Activated effector memory CD4-positive, alpha-beta T cell treated with Interleukin-2 at 50 U/mL for 16 hours (primary cell): ENCODE measurements around the gene AOX1.
A peak's percentile ranks its signal among the peaks of the same experiment; 100 is the strongest.
"Not testable (repeated sequence)": the region's sequence is repeated elsewhere in the genome, so short reads cannot be mapped to it uniquely, and the experiment has no call there.

Experiments used
- DNase-seq: peaks from one replicate; pipeline ENCODE4 v3.0.0-alpha.2; 2020

The AOX1 gene

DNA sequence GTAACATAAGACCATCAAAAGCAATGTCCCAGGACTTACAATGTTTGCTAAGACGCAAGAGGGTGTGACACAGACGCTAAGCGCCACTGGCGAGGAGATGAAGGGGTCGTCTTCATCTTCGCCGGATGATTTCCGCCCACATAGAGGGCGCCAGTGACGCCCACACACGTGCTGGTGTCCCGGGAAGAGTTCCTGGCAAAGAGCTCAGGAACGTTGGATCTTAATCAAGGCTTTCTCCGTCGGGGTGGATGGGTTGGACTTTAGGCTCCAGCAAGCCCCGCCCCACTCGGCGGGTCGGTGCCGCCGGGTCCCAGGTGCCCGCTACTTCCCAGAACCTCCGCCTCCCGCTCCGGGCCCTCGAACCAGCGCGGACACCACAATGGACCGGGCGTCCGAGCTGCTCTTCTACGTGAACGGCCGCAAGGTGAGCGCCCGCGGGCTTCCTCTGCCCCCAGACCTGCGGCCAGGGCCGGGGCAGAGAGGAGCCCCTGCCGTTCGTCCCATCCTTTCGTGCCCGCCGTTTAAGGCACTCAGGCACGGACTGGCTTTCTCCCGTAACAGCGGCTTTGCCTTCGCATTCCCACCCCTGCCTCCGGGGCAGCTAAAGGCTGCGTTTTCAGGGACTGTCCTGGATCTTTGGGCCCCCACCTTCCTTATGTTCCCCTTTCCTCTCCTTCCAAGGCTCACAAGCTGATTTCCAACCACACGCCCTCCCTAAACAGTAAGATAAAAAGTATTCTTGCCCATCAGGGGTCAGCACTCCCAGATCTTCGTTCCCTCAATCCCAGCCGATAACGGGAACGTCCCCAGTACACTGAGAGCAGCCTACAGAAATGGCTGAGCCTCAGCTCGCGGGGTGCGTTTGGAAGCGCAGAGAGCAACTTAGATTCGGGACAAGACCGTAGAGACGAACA, at the start of gene AOX1:
Gene AOX1 (plus strand): TSS at position 285 of the 914 bp plus-strand sequence. CDS start 95 bp downstream, at position 380.
- DNase-seq, result peak; percentile 10

DNA sequence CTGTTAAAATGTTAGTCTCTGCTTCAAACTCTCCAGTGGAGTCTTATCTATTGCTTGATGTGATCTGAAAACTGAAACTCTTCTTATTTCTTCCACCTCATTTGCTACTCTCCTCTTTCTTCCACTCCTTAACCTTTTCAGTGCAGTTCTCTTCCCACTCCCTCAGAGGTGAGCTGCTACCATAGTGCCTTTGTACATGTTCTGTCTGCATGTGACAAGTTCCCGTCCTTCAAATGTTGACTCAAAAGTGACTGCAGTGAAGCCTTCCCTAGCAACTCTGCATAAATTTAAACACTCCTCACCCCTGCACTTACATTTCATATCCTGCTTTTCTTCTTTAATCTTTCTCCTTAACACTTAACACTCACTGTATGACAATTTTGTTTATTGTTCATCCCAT, 47.7 kb upstream of the AOX1 start:
- DNase-seq, result no peak

- DNase-seq, result no peak
These were observed 45.0 kb upstream of the AOX1 start for GRCh38 chr2:200540793-200541192.

- not testable (repeated sequence) for DNase-seq
These were observed 19.2 kb upstream of the AOX1 start for GRCh38 chr2:200566596-200566995.

GRCh38 chr2:200567932-200568331, 17.9 kb upstream of the AOX1 start:
- no peak for DNase-seq

GRCh38 chr2:200575957-200576356, 9.9 kb upstream of the AOX1 start:
- no peak for DNase-seq

DNA sequence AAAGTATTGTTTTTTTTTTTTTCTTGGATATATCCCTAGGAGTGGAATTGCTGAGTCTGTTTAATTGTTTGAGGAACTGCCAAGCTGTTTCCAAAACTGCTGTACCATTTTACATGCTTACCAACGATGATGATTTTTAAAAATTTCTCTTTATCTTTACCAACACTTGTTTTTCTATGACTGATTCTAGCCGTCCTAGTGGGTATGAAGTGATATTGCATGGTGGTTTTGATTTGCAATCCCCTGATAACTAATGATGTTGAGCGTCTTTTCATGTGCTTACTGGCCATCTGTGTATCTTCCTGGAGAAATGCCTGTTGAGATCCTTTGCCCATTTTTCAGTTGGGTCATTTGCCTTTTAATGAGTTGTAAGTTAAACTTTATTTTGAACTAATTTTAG, 8.8 kb upstream of the AOX1 start:
- DNase-seq, result no peak

- DNase-seq, result no peak
These were observed 7.0 kb upstream of the AOX1 start for GRCh38 chr2:200578778-200579177.

- DNase-seq, result no peak
These were observed 1.2 kb upstream of the AOX1 start for GRCh38 chr2:200584639-200585038.

GRCh38 chr2:200585340-200585729, 479 bp upstream of the AOX1 start:
- DNase-seq, result no peak

DNA sequence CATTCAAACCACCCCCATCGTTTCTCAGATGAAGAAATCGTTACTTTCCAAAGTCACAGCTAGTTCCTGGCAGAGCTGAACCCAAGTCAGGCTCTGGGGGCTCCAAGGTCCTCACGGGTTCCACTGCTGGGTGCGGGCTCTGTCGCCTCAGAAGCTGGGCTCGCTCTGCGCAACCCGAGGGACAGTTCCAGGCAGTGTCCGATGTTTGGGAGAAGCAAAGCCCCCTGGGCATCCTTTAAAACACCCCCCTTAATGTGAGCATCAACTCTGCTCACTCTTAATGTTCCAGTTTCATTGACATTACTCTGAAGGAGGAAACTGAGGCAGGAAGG, 796 bp downstream of the AOX1 start:
- no peak for DNase-seq

GRCh38 chr2:200587007-200587616, 1.3 kb downstream of the AOX1 start:
- DNase-seq, result no peak

DNA sequence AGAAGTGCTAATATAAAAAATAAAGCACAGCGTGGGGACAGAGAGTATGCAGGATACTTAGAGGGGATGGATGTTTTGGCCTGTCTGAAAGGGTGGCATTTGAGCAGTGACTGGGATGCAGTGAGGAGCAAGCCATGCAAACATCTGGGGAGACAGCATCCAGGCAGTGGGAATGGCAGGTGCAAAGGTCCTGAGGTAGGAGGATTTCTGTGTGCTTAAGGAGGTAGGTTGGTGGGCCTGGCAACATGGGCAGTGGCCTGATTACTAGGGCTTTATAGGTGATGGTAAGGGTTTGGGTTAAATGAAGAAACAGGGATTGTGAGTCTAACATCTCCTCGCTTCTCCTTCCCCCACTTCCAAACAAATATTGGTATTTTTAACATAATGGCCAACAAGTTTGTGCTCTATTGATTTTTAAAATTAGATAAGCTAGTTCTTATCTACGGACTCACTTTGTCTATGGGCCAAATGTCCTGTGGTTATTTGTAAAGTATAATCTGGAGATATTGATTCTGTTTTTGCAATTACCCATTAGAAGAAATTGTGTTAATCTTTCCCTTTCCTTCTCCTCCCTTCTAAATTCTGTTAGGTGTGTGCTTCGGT, 2.4 kb downstream of the AOX1 start:
- no peak for DNase-seq

- no peak for DNase-seq
These were observed 4.3 kb downstream of the AOX1 start for GRCh38 chr2:200590090-200590489.

GRCh38 chr2:200591308-200591707, 5.5 kb downstream of the AOX1 start:
- DNase-seq, result no peak

GRCh38 chr2:200592406-200593075, 6.7 kb downstream of the AOX1 start:
- DNase-seq, result no peak

DNA sequence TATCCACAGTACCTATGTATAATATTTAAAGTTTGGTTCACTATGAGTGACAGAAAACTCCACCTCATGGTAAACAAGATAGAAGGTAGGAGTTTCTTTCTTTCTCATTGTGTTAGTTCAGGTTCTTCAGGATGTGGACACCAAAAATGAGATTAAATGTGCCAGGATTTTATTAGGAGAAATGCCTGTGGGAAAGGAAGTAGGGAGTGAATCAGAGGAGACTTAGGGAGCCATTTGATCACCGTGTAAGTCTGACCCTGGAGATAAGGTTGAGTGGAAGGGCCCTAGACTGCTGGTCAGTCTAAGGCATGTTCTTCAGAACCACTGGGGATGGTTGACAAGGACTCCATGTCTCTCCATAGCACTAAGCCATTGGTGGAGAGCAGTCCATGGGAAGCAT, 8.1 kb downstream of the AOX1 start:
- no peak for DNase-seq

DNA sequence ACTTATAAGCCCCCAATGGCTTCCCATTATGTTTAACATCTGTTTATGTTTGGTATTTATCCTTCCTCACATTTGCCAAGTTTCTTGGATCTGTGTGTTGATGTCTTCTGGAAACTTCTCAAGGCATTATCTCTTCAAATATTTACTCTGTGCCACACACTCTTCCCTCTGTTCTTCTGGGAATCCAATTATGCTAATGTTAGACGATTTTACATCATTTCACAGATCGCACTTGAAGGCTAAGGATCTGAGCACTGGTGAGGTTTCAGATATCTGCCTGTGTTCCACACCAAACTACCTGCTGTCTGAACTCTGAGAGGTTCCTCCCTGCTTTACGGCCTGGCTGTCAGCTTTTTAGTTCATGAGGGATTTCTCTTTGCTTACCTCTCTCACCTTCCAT, 10.1 kb downstream of the AOX1 start:
- no peak for DNase-seq

DNA sequence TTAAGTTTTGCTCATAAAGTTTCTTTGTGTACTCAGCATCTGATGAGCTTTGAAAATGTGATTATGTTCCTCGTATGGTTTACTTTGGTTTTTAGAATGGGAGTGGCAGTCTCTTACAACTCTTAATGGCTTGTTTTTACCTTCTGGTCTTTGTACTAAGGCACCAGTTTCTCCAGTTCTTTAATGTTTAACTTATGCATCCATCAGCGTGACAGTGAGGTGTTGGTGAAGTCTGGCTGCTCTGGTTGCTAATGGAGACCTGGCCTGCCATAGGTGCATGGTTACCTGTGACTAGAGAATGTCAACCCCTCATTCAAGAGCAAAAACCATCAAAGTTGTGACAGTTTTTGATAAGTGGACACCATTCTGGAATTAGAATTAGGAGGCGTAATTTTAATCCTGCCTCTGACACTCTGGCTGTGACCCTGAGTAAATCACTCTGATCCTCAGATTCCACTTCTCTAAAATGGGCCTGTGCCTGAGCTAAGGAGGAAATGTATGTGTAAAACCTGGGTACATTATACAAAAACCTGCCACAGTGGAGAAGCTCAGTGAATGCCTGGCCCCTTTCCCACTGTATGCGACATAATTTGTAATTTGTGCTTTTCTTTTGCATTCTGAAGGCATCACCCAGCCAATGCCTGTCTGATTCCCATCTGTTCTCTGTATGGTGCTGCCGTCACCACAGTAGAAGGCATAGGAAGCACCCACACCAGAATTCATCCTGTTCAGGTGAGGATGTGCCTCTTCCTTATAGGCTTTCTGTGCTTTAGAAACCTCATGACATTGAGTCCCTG, 11.2 kb downstream of the AOX1 start:
- no peak for DNase-seq

GRCh38 chr2:200599206-200599605, 13.4 kb downstream of the AOX1 start:
- DNase-seq, result no peak

DNA sequence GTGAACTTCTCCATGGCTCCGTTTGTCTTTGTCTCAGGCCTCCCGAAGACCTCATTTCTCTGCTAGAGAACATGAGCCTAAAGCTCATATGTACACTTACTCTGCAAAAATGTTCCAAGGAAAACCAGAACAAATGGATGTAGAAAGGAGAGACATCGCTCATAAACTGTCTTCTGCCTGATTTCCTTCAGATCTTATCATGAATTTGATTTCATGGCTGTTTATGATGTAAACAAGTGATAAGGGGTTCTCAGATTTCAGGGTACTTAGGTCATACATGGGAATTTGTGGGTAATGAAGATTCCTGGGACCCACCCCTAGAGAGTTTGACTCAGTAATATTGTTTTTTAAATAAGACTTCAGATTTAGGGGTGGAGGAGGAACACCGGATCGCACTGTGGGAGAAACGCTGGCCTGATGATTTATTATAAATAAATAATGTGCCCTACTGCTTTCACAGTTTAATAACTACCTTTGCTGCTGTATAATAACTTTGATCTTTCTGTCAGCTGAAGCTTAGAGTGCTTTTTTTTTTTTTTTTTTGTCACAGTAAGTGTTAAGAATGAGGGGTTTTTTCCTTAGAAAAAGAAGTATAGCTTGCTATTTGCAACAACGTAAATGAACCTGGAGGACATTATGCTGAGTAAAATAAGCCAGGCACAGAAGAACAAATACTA, 14.9 kb downstream of the AOX1 start:
- no peak for DNase-seq

- no peak for DNase-seq
These were observed 16.8 kb downstream of the AOX1 start for GRCh38 chr2:200602584-200602983.
